Measurements from ENCODE around the gene BCAT1.
"Not testable (repeated sequence)": the region's sequence is repeated elsewhere in the genome, so short reads cannot be mapped to it uniquely, and the experiment has no call there.

BCAT1 gene

GRCh38 chr12:24921251-24922038, 27.5 kb downstream of the BCAT1 start:
- Histone ChIP-seq H3K9me3 (ENCODE audit: insufficient read depth, low read depth, low read length) (no peaks in the 10 kb centered on the region), H3K36me3 (ENCODE audit: insufficient read depth, low read depth, low read length) (peaks cover 9% of the 10 kb centered on the region; the same call in 1 of the 2 replicates), H3K4me1 (ENCODE audit: insufficient read depth, low read length) (peaks cover 6% of the 10 kb centered on the region), H3K27ac (ENCODE audit: low read length) (no peak overlapping the region), H3K27me3 (ENCODE audit: insufficient read depth, low read length) (no peaks in the 10 kb centered on the region), H3K9ac (ENCODE audit: low read depth, low read length) (no peak overlapping the region), H3K4me3 (ENCODE audit: low read length) (no peak overlapping the region)

GRCh38 chr12:24920141-24920540, 28.8 kb downstream of the BCAT1 start:
- no peaks in the 10 kb centered on the region for H3K27me3 ChIP-seq (ENCODE audit: insufficient read depth, low read length)
- H3K4me1 ChIP-seq (ENCODE audit: insufficient read depth, low read length): peaks cover 6% of the 10 kb centered on the region
- no peak overlapping the region for H3K27ac ChIP-seq (ENCODE audit: low read length)
- H3K36me3 ChIP-seq (ENCODE audit: insufficient read depth, low read depth, low read length): peaks cover 14% of the 10 kb centered on the region; the same call in 1 of the 2 replicates
- no peak overlapping the region for H3K9ac ChIP-seq (ENCODE audit: low read depth, low read length)
- H3K4me3 ChIP-seq (ENCODE audit: low read length): no peak overlapping the region
- no peaks in the 10 kb centered on the region for H3K9me3 ChIP-seq (ENCODE audit: insufficient read depth, low read depth, low read length)

GRCh38 chr12:24919346-24920001, 29.4 kb downstream of the BCAT1 start:
- peaks cover 6% of the 10 kb centered on the region for H3K4me1 ChIP-seq (ENCODE audit: insufficient read depth, low read length)
- no peak overlapping the region for H3K9ac ChIP-seq (ENCODE audit: low read depth, low read length)
- H3K27ac ChIP-seq (ENCODE audit: low read length): no peak overlapping the region
- H3K9me3 ChIP-seq (ENCODE audit: insufficient read depth, low read depth, low read length): no peaks in the 10 kb centered on the region
- peaks cover 7% of the 10 kb centered on the region; the same call in 1 of the 2 replicates for H3K36me3 ChIP-seq (ENCODE audit: insufficient read depth, low read depth, low read length)
- H3K27me3 ChIP-seq (ENCODE audit: insufficient read depth, low read length): no peaks in the 10 kb centered on the region
- no peak overlapping the region for H3K4me3 ChIP-seq (ENCODE audit: low read length)

GRCh38 chr12:24918596-24918995, 30.3 kb downstream of the BCAT1 start:
- H3K36me3 ChIP-seq (ENCODE audit: insufficient read depth, low read depth, low read length): peaks cover 7% of the 10 kb centered on the region; the same call in 1 of the 2 replicates
- no peak overlapping the region for H3K4me3 ChIP-seq (ENCODE audit: low read length)
- H3K9me3 ChIP-seq (ENCODE audit: insufficient read depth, low read depth, low read length): no peaks in the 10 kb centered on the region
- H3K4me1 ChIP-seq (ENCODE audit: insufficient read depth, low read length): peaks cover 6% of the 10 kb centered on the region
- no peaks in the 10 kb centered on the region for H3K27me3 ChIP-seq (ENCODE audit: insufficient read depth, low read length)
- H3K9ac ChIP-seq (ENCODE audit: low read depth, low read length): no peak overlapping the region
- H3K27ac ChIP-seq (ENCODE audit: low read length): no peak overlapping the region

GRCh38 chr12:24915501-24915900, 33.4 kb downstream of the BCAT1 start:
- no peaks in the 10 kb centered on the region for H3K27me3 ChIP-seq (ENCODE audit: insufficient read depth, low read length)
- no peak overlapping the region for H3K9ac ChIP-seq (ENCODE audit: low read depth, low read length)
- no peaks in the 10 kb centered on the region for H3K9me3 ChIP-seq (ENCODE audit: insufficient read depth, low read depth, low read length)
- no peaks in the 10 kb centered on the region for H3K4me1 ChIP-seq (ENCODE audit: insufficient read depth, low read length)
- H3K27ac ChIP-seq (ENCODE audit: low read length): no peak overlapping the region
- H3K36me3 ChIP-seq (ENCODE audit: insufficient read depth, low read depth, low read length): peaks cover 14% of the 10 kb centered on the region; the same call in 1 of the 2 replicates
- H3K4me3 ChIP-seq (ENCODE audit: low read length): no peak overlapping the region

GRCh38 chr12:24913953-24914352, 34.9 kb downstream of the BCAT1 start:
- no peaks in the 10 kb centered on the region for H3K9me3 ChIP-seq (ENCODE audit: insufficient read depth, low read depth, low read length)
- H3K27ac ChIP-seq (ENCODE audit: low read length): no peak overlapping the region
- H3K4me3 ChIP-seq (ENCODE audit: low read length): no peak overlapping the region
- peaks cover 20% of the 10 kb centered on the region; the same call in 1 of the 2 replicates for H3K36me3 ChIP-seq (ENCODE audit: insufficient read depth, low read depth, low read length)
- H3K27me3 ChIP-seq (ENCODE audit: insufficient read depth, low read length): no peaks in the 10 kb centered on the region
- no peak overlapping the region for H3K9ac ChIP-seq (ENCODE audit: low read depth, low read length)
- H3K4me1 ChIP-seq (ENCODE audit: insufficient read depth, low read length): no peaks in the 10 kb centered on the region

GRCh38 chr12:24913130-24913529, 35.8 kb downstream of the BCAT1 start:
- Histone ChIP-seq H3K36me3 (ENCODE audit: insufficient read depth, low read depth, low read length) (peaks cover 20% of the 10 kb centered on the region; the same call in 1 of the 2 replicates), H3K27ac (ENCODE audit: low read length) (no peak overlapping the region), H3K4me1 (ENCODE audit: insufficient read depth, low read length) (no peaks in the 10 kb centered on the region), H3K9me3 (ENCODE audit: insufficient read depth, low read depth, low read length) (no peaks in the 10 kb centered on the region), H3K9ac (ENCODE audit: low read depth, low read length) (no peak overlapping the region), H3K4me3 (ENCODE audit: low read length) (no peak overlapping the region), H3K27me3 (ENCODE audit: insufficient read depth, low read length) (no peaks in the 10 kb centered on the region)

- Histone ChIP-seq H3K27me3 (ENCODE audit: insufficient read depth, low read length) (no peaks in the 10 kb centered on the region), H3K4me1 (ENCODE audit: insufficient read depth, low read length) (peaks cover 1% of the 10 kb centered on the region), H3K9me3 (ENCODE audit: insufficient read depth, low read depth, low read length) (no peaks in the 10 kb centered on the region), H3K9ac (ENCODE audit: low read depth, low read length) (no peak overlapping the region), H3K36me3 (ENCODE audit: insufficient read depth, low read depth, low read length) (peaks cover 19% of the 10 kb centered on the region; the same call in 1 of the 2 replicates), H3K4me3 (ENCODE audit: low read length) (no peak overlapping the region), H3K27ac (ENCODE audit: low read length) (no peak overlapping the region)
Observed at GRCh38 chr12:24911271-24911791, 37.6 kb downstream of the BCAT1 start.

- H3K4me3 ChIP-seq (ENCODE audit: low read length); H3K27me3 ChIP-seq (ENCODE audit: insufficient read depth, low read length); H3K27ac ChIP-seq (ENCODE audit: low read length); H3K9ac ChIP-seq (ENCODE audit: low read depth, low read length); H3K9me3 ChIP-seq (ENCODE audit: insufficient read depth, low read depth, low read length): not testable (repeated sequence)
- peaks cover 15% of the 10 kb centered on the region; the same call in 1 of the 2 replicates for H3K36me3 ChIP-seq (ENCODE audit: insufficient read depth, low read depth, low read length)
- H3K4me1 ChIP-seq (ENCODE audit: insufficient read depth, low read length): peaks cover 12% of the 10 kb centered on the region
Observed at GRCh38 chr12:24910192-24910591, 38.7 kb downstream of the BCAT1 start.

GRCh38 chr12:24909667-24910066, 39.2 kb downstream of the BCAT1 start:
- Histone ChIP-seq H3K4me1 (ENCODE audit: insufficient read depth, low read length) (peaks cover 18% of the 10 kb centered on the region), H3K4me3 (ENCODE audit: low read length) (no peak overlapping the region), H3K27me3 (ENCODE audit: insufficient read depth, low read length) (no peaks in the 10 kb centered on the region; the same call in 1 of the 2 replicates), H3K27ac (ENCODE audit: low read length) (no peak overlapping the region), H3K9me3 (ENCODE audit: insufficient read depth, low read depth, low read length) (no peaks in the 10 kb centered on the region), H3K36me3 (ENCODE audit: insufficient read depth, low read depth, low read length) (peaks cover 15% of the 10 kb centered on the region; the same call in 1 of the 2 replicates), H3K9ac (ENCODE audit: low read depth, low read length) (no peak overlapping the region)

- Histone ChIP-seq H3K4me3 (ENCODE audit: low read length) (no peak overlapping the region), H3K4me1 (ENCODE audit: insufficient read depth, low read length) (peaks cover 27% of the 10 kb centered on the region), H3K36me3 (ENCODE audit: insufficient read depth, low read depth, low read length) (peaks cover 6% of the 10 kb centered on the region; the same call in 1 of the 2 replicates), H3K27me3 (ENCODE audit: insufficient read depth, low read length) (peaks cover 11% of the 10 kb centered on the region), H3K9me3 (ENCODE audit: insufficient read depth, low read depth, low read length) (no peaks in the 10 kb centered on the region), H3K27ac (ENCODE audit: low read length) (no peak overlapping the region), H3K9ac (ENCODE audit: low read depth, low read length) (no peak overlapping the region)
Observed at GRCh38 chr12:24907464-24907863, 41.4 kb downstream of the BCAT1 start.
